Thoracic aorta endothelial cell (primary cell): ENCODE measurements around the gene PAK1IP1. TPM values are rescaled to one million over a fixed set of nuclear protein-coding genes. Genes with fewer than 3 reads are reported as not detected.

Source experiments
- small RNA-seq: library from RNA; depleted of rRNA; stranded (forward); fragments of <200 nt; gene quantifications from one replicate; pipeline ENCODE3, GENCODE V24; 2012
- total RNA-seq: library from RNA; depleted of rRNA; stranded (reverse); fragments of >200 nt; gene quantifications from 2 replicates; pipeline ENCODE4 v1.2.3, GENCODE V29; 2012

The PAK1IP1 gene
- total RNA-seq, result 33.7 and 35.6 TPM in 2 replicates

GRCh38 chr6:10694302-10695085 lies at the start of gene PAK1IP1, which contains the start of gene C6orf52:
PAK1IP1 (plus strand) TSS chr6:10694972; CDS start chr6:10694986, 14 bp downstream.
C6orf52 (minus strand) TSS chr6:10694616; CDS start chr6:10687550, 7,066 bp downstream.

GRCh38 chr6:10722820-10723566 lies 28.2 kb downstream of the PAK1IP1 start, which contains the start of gene TMEM14C:
TMEM14C (plus strand) TSS chr6:10723070; CDS start chr6:10724614, 1,544 bp downstream.

GRCh38 chr6:10747251-10747972 lies 52.6 kb downstream of the PAK1IP1 start, which contains the start of gene TMEM14B:
TMEM14B (plus strand) TSS chr6:10747805; CDS start chr6:10749246, 1,441 bp downstream.

Small RNA genes within 50 kb of the gene (small RNA-seq; reads per million reads assigned to genes)
- gene RF00019 (not detected), gene RNA5SP203 (not detected)

Other genes with a start within 250 kb of the PAK1IP1 start
- gene GCNT2, start 173.6 kb upstream of the PAK1IP1 start, total RNA-seq, result 14.5 and 19.8 TPM in 2 replicates
- gene C6orf52, start 356 bp upstream of the PAK1IP1 start, total RNA-seq, result not detected in 2 replicates
- gene TMEM14C, start 28.1 kb downstream of the PAK1IP1 start, total RNA-seq, result 78.7 and 107 TPM in 2 replicates
- 64.9 and 71.0 TPM in 2 replicates for gene TMEM14B, start 52.8 kb downstream of the PAK1IP1 start, total RNA-seq
- 0.07 TPM in 1 of 2 replicates, not detected in the other for gene MAK, start 143.6 kb downstream of the PAK1IP1 start, total RNA-seq
- gene GCM2, start 187.1 kb downstream of the PAK1IP1 start, total RNA-seq, result not detected in 2 replicates
- gene SYCP2L, start 192.1 kb downstream of the PAK1IP1 start, total RNA-seq, result not detected in 2 replicates